ENCODE data around the gene CLEC2D. TPM values are rescaled to one million over a fixed set of nuclear protein-coding genes. Genes with fewer than 3 reads are reported as not detected.
"Not testable (repeated sequence)": the region's sequence is repeated elsewhere in the genome, so short reads cannot be mapped to it uniquely, and the experiment has no call there.

Gene CLEC2D
- polyA plus RNA-seq, 4 donors: 10.9 to 21.3 (median 13.9) TPM

- DNase-seq (ENCODE audit: low read depth in 4 of 4, low spot score in 3 of 4): no peak
Measured at GRCh38 chr12:9651265-9651729, 18.2 kb upstream of the CLEC2D start.

GRCh38 chr12:9660046-9660445 lies 9.5 kb upstream of the CLEC2D start:
- no peak for DNase-seq (ENCODE audit: low read depth in 4 of 4, low spot score in 3 of 4)

GRCh38 chr12:9661720-9662119 lies 7.8 kb upstream of the CLEC2D start:
- DNase-seq (ENCODE audit: low read depth in 4 of 4, low spot score in 3 of 4): no peak

GRCh38 chr12:9662488-9662887 lies 7.0 kb upstream of the CLEC2D start:
- no peak for DNase-seq (ENCODE audit: low read depth in 4 of 4, low spot score in 3 of 4)

- DNase-seq (ENCODE audit: low read depth in 4 of 4, low spot score in 3 of 4): no peak
Measured at GRCh38 chr12:9667403-9668160, 1.9 kb upstream of the CLEC2D start.

GRCh38 chr12:9668161-9669018 lies 1.1 kb upstream of the CLEC2D start:
- no peak for DNase-seq (ENCODE audit: low read depth in 4 of 4, low spot score in 3 of 4)

GRCh38 chr12:9669019-9669326 lies 540 bp upstream of the CLEC2D start:
- DNase-seq (ENCODE audit: low read depth in 4 of 4, low spot score in 3 of 4): no peak

- DNase-seq (ENCODE audit: low read depth in 4 of 4, low spot score in 3 of 4): not testable (repeated sequence)
Measured at GRCh38 chr12:9672340-9672739, 2.8 kb downstream of the CLEC2D start.

GRCh38 chr12:9673404-9674225 lies 4.1 kb downstream of the CLEC2D start:
- no peak for DNase-seq (ENCODE audit: low read depth in 4 of 4, low spot score in 3 of 4)

- DNase-seq (ENCODE audit: low read depth in 4 of 4, low spot score in 3 of 4): no peak
Measured at GRCh38 chr12:9674226-9674590, 4.7 kb downstream of the CLEC2D start.

GRCh38 chr12:9682508-9682907 lies 13.0 kb downstream of the CLEC2D start:
- DNase-seq (ENCODE audit: low read depth in 4 of 4, low spot score in 3 of 4): not testable (repeated sequence)

GRCh38 chr12:9682949-9683348 lies 13.4 kb downstream of the CLEC2D start:
- not testable (repeated sequence) for DNase-seq (ENCODE audit: low read depth in 4 of 4, low spot score in 3 of 4)

- DNase-seq (ENCODE audit: low read depth in 4 of 4, low spot score in 3 of 4): not testable (repeated sequence)
Measured at GRCh38 chr12:9685366-9685765, 15.9 kb downstream of the CLEC2D start.

GRCh38 chr12:9685915-9686314 lies 16.4 kb downstream of the CLEC2D start:
- DNase-seq (ENCODE audit: low read depth in 4 of 4, low spot score in 3 of 4): no peak

GRCh38 chr12:9687228-9687627 lies 17.7 kb downstream of the CLEC2D start:
- no peak for DNase-seq (ENCODE audit: low read depth in 4 of 4, low spot score in 3 of 4)

- no peak for DNase-seq (ENCODE audit: low read depth in 4 of 4, low spot score in 3 of 4)
Measured at GRCh38 chr12:9692909-9693308, 23.4 kb downstream of the CLEC2D start.

GRCh38 chr12:9694241-9694640 lies 24.7 kb downstream of the CLEC2D start:
- DNase-seq (ENCODE audit: low read depth in 4 of 4, low spot score in 3 of 4): no peak

GRCh38 chr12:9695150-9695549 lies 25.6 kb downstream of the CLEC2D start:
- DNase-seq (ENCODE audit: low read depth in 4 of 4, low spot score in 3 of 4): not testable (repeated sequence)

GRCh38 chr12:9695661-9696060 lies 26.1 kb downstream of the CLEC2D start:
- not testable (repeated sequence) for DNase-seq (ENCODE audit: low read depth in 4 of 4, low spot score in 3 of 4)

- no peak for DNase-seq (ENCODE audit: low read depth in 4 of 4, low spot score in 3 of 4)
Measured at GRCh38 chr12:9697619-9698018, 28.1 kb downstream of the CLEC2D start.

- no peak for DNase-seq (ENCODE audit: low read depth in 4 of 4, low spot score in 3 of 4)
Measured at GRCh38 chr12:9698681-9699080, 29.2 kb downstream of the CLEC2D start.
